Ectodermal cell (in vitro differentiated cells): Measurements from ENCODE around the gene CNTNAP1.

Source experiments
- H3K27ac ChIP-seq: 2 replicates; pipeline ENCODE4 v1.7.0; 2013; ENCODE audit warnings: mild to moderate bottlenecking, low read depth, low read length; ENCODE audit not compliant: insufficient read depth, poor library complexity, severe bottlenecking
- H3K27me3 ChIP-seq: 2 replicates; pipeline ENCODE4 v1.7.0; 2013; ENCODE audit warnings: mild to moderate bottlenecking, low read length; ENCODE audit not compliant: insufficient read depth, control insufficient read depth, poor library complexity, severe bottlenecking
- H3K36me3 ChIP-seq: one replicate; pipeline ENCODE4 v1.7.0; 2013; ENCODE audit warnings: low read length; ENCODE audit not compliant: control insufficient read depth, insufficient read depth
- H3K4me1 ChIP-seq: one replicate; pipeline ENCODE4 v1.7.0; 2013; ENCODE audit warnings: low read length; ENCODE audit not compliant: control insufficient read depth, insufficient read depth
- H3K4me3 ChIP-seq: 2 replicates; pipeline ENCODE4 v1.7.0; 2013; ENCODE audit warnings: low read depth, low read length, control low read depth; ENCODE audit not compliant: insufficient read depth
- H3K9me3 ChIP-seq: 2 replicates; pipeline ENCODE4 v1.7.0; 2013; ENCODE audit warnings: mild to moderate bottlenecking, low read length, moderate library complexity; ENCODE audit not compliant: control insufficient read depth
- WGBS, 2 experiments: methylation state at CpG; one replicate each; pipeline ENCODE4 v1.1.7; 2013; ENCODE audit warnings: missing lambda C conversion rate in 2 of 2; 5-methylcytosine and 5-hydroxymethylcytosine counted together

CNTNAP1 gene

GRCh38 chr17:42685831-42686230 is 3.5 kb downstream of the CNTNAP1 start:
- Histone ChIP-seq H3K4me1 (peaks cover 10% of the 10 kb centered on the region), H3K9me3 (no peaks in the 10 kb centered on the region), H3K36me3 (peaks cover 15% of the 10 kb centered on the region), H3K27ac (no peak overlapping the region), H3K4me3 (no peak overlapping the region), H3K27me3 (peaks cover 8% of the 10 kb centered on the region)
- WGBS, 2 experiments = 94% methylated on average over 14 of the region's 14 CpGs

GRCh38 chr17:42686520-42687128 is 4.3 kb downstream of the CNTNAP1 start:
- H3K36me3 ChIP-seq = peaks cover 15% of the 10 kb centered on the region
- 94 to 95% methylated on average over 32 of the region's 32 CpGs for WGBS, 2 experiments
- H3K4me3 ChIP-seq = no peak overlapping the region
- peaks cover 13% of the 10 kb centered on the region for H3K4me1 ChIP-seq
- no peaks in the 10 kb centered on the region for H3K9me3 ChIP-seq
- H3K27ac ChIP-seq = no peak overlapping the region
- peaks cover 5% of the 10 kb centered on the region for H3K27me3 ChIP-seq

GRCh38 chr17:42687707-42688320 is 5.5 kb downstream of the CNTNAP1 start:
- Histone ChIP-seq H3K27me3 (peaks cover 4% of the 10 kb centered on the region), H3K9me3 (no peaks in the 10 kb centered on the region), H3K4me1 (peaks cover 10% of the 10 kb centered on the region), H3K36me3 (peaks cover 15% of the 10 kb centered on the region), H3K4me3 (no peak overlapping the region), H3K27ac (no peak overlapping the region)
- 91 to 92% methylated on average over 27 of the region's 27 CpGs for whole genome bisulfite sequencing, 2 experiments

DNA sequence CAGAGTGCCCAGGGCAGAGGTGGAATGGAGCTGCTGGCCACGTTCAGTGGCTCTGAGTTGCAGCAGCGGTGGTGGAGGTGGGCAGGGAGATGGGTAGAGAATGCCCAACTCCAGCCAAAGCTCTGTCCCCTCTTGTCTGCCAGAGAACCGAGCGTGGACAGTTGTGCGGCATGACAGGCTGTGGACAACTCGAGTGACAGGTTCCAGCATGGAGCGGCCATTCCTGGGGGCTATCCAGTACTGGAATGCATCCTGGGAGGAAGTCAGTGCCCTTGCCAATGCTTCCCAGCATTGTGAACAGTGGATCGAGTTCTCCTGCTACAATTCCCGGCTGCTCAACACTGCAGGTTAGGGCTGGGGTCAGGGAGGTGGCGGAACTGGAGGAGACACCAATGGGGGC is 8.3 kb downstream of the CNTNAP1 start:
- WGBS, 2 experiments = 93 to 96% methylated on average over 10 of the region's 10 CpGs
- Histone ChIP-seq H3K36me3 (peaks cover 24% of the 10 kb centered on the region), H3K9me3 (no peaks in the 10 kb centered on the region), H3K4me1 (peaks cover 8% of the 10 kb centered on the region), H3K4me3 (no peak overlapping the region), H3K27ac (no peak overlapping the region), H3K27me3 (no peaks in the 10 kb centered on the region)

DNA sequence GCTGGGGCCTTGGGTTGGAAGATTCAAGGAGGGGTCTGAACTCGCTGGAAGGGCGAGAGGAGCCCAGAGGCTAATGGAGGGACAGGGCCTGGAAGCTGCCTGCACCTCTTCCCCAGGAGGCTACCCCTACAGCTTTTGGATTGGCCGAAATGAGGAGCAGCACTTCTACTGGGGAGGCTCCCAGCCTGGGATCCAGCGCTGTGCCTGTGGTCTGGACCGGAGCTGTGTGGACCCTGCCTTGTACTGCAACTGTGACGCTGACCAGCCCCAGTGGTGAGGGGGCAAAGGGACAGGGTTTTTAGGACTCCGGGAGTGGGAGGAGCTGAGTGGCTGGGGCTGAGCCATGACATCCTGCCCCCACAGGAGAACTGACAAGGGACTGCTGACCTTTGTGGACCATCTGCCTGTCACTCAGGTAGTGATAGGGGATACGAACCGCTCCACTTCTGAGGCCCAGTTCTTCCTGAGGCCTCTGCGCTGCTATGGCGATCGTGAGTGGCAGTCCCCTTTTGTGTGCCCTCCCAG is 8.8 kb downstream of the CNTNAP1 start:
- H3K4me1 ChIP-seq = peaks cover 8% of the 10 kb centered on the region
- H3K9me3 ChIP-seq = no peaks in the 10 kb centered on the region
- no peaks in the 10 kb centered on the region for H3K27me3 ChIP-seq
- no peak overlapping the region for H3K27ac ChIP-seq
- 92 to 93% methylated on average over 12 of the region's 12 CpGs for WGBS, 2 experiments
- peaks cover 24% of the 10 kb centered on the region for H3K36me3 ChIP-seq
- H3K4me3 ChIP-seq = no peak overlapping the region

GRCh38 chr17:42692489-42692888 is 10.2 kb downstream of the CNTNAP1 start:
- WGBS, 2 experiments = 93 to 96% methylated on average over 11 of the region's 11 CpGs
- peaks cover 29% of the 10 kb centered on the region for H3K36me3 ChIP-seq
- no peak overlapping the region for H3K4me3 ChIP-seq
- H3K9me3 ChIP-seq = no peaks in the 10 kb centered on the region
- H3K27ac ChIP-seq = no peak overlapping the region
- H3K4me1 ChIP-seq = peaks cover 8% of the 10 kb centered on the region
- no peaks in the 10 kb centered on the region for H3K27me3 ChIP-seq

GRCh38 chr17:42694524-42694923 is 12.2 kb downstream of the CNTNAP1 start:
- Histone ChIP-seq H3K4me3 (no peak overlapping the region), H3K27ac (no peak overlapping the region), H3K9me3 (no peaks in the 10 kb centered on the region), H3K27me3 (no peaks in the 10 kb centered on the region), H3K4me1 (peaks cover 17% of the 10 kb centered on the region), H3K36me3 (peaks cover 31% of the 10 kb centered on the region)
- 93 to 94% methylated on average over 3 of the region's 3 CpGs for WGBS, 2 experiments

DNA sequence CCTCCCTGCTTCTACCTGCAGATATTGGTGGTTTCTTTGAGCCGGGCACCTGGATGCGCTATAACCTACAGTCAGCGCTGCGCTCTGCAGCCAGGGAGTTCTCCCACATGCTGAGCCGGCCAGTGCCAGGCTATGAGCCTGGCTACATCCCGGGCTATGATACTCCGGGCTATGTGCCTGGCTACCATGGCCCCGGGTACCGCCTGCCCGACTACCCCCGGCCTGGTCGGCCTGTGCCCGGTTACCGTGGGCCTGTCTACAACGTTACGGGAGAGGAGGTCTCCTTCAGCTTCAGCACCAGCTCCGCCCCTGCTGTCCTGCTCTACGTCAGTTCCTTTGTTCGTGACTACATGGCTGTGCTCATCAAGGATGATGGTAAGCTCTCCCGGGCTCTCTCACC is 13.2 kb downstream of the CNTNAP1 start:
- H3K4me1 ChIP-seq = peaks cover 26% of the 10 kb centered on the region
- WGBS, 2 experiments = 95% methylated on average over 20 of the region's 20 CpGs
- no peak overlapping the region for H3K27ac ChIP-seq
- no peaks in the 10 kb centered on the region for H3K9me3 ChIP-seq
- H3K27me3 ChIP-seq = no peaks in the 10 kb centered on the region
- H3K36me3 ChIP-seq = peaks cover 26% of the 10 kb centered on the region
- no peak overlapping the region for H3K4me3 ChIP-seq

GRCh38 chr17:42697108-42697811 is 14.9 kb downstream of the CNTNAP1 start:
- Histone ChIP-seq H3K27me3 (no peaks in the 10 kb centered on the region), H3K9me3 (no peaks in the 10 kb centered on the region), H3K4me1 (peaks cover 22% of the 10 kb centered on the region), H3K36me3 (peaks cover 26% of the 10 kb centered on the region), H3K4me3 (no peak overlapping the region), H3K27ac (no peak overlapping the region)
- 94 to 96% methylated on average over 19 of the region's 19 CpGs for WGBS, 2 experiments

DNA sequence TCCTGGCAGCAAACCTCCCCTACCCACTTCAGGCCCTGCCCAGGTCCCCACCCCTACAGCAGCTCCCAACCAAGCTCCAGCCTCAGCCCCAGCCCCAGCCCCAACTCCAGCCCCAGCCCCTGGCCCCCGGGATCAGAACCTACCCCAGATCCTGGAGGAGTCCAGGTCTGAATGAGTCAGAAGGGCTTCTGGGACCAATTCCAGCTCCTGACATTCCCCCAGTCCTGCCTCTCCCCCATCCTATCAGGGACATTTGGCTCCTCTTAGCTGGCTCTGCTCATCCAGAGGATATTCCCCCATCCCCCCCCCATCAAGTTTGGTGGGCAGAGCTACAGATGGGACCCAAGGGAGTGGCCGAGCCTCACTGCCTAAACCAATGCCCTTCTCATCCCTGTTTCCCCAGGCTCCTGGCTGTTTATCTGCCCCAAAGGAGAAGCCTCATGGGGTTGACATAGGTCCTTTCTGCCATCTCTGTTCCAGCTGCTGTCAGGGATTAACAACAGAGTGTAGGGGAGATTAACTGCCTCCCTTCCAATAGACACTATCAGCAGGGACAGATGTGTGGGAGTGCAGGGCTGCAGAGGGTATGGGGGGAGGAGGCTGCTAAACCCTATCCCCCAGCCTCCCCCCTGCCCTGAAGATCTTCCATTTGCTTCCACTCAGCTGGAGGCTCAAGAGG is 16.5 kb downstream of the CNTNAP1 start:
- Histone ChIP-seq H3K36me3 (peaks cover 37% of the 10 kb centered on the region), H3K4me1 (peaks cover 22% of the 10 kb centered on the region), H3K27ac (peak overlapping the region; percentile 45), H3K4me3 (no peak overlapping the region), H3K27me3 (no peaks in the 10 kb centered on the region), H3K9me3 (no peaks in the 10 kb centered on the region)
- 76 to 86% methylated on average over 2 of the region's 2 CpGs for WGBS, 2 experiments
